ENCODE measurements around the gene FHIT. TPM values are rescaled to one million over a fixed set of nuclear protein-coding genes. Genes with fewer than 3 reads are reported as not detected.
"Not testable (repeated sequence)": the region's sequence is repeated elsewhere in the genome, so short reads cannot be mapped to it uniquely, and the experiment has no call there.

The FHIT gene
- total and polyA plus RNA-seq, 7 donors, result 2.4 to 10.2 (median 6.1) TPM

DNA sequence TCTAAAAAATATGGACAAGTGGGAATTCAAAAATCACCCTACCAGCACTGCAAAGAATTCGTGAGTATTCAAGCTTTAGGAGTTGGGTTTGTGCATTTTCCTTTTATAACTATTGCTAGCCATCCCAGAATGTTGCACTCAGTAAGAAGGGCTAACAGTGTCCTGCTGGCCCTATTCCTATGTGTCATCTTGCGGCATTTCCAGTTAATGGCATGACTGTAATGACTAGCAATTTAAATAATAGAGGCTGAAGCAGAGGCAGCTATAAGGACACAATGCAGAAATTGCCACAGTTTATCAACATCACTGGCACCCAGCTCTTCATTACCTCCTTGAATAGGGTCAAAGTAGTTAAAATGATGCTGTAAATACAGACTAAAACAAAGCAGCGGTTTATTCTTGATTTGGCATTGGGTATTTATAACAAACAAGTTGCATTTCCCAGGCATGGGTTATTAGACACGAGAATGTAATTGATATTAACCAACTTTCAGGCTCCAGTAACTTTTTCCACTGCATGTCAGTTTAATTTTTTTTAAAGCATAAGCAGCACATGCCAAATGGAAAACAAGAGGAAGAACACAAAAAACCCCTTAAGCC, 177.6 kb downstream of the FHIT start:
- intact Hi-C loops (cut with DNase I), result no loop called here
- Histone ChIP-seq H3K9me3 (no peaks in the 10 kb centered on the region), H3K4me3 (no peak overlapping the region), H3K4me1 (no peaks in the 10 kb centered on the region), H3K27ac (no peak overlapping the region), H3K36me3 (no peaks in the 10 kb centered on the region), H3K27me3 (no peaks in the 10 kb centered on the region)
- 87 to 89% methylated on average over 4 of the region's 4 CpGs for WGBS, 2 donors
- TF ChIP-seq POLR2A (IDR thresholded peaks at IDR 0.05), result no peak
- TF ChIP-seq, protein P1, sequence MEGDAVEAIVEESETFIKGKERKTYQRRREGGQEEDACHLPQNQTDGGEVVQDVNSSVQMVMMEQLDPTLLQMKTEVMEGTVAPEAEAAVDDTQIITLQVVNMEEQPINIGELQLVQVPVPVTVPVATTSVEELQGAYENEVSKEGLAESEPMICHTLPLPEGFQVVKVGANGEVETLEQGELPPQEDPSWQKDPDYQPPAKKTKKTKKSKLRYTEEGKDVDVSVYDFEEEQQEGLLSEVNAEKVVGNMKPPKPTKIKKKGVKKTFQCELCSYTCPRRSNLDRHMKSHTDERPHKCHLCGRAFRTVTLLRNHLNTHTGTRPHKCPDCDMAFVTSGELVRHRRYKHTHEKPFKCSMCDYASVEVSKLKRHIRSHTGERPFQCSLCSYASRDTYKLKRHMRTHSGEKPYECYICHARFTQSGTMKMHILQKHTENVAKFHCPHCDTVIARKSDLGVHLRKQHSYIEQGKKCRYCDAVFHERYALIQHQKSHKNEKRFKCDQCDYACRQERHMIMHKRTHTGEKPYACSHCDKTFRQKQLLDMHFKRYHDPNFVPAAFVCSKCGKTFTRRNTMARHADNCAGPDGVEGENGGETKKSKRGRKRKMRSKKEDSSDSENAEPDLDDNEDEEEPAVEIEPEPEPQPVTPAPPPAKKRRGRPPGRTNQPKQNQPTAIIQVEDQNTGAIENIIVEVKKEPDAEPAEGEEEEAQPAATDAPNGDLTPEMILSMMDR (IDR thresholded peaks at IDR 0.05), result no peak
- TF ChIP-seq EP300 (IDR thresholded peaks at IDR 0.05), result no peak
- no peak for TF ChIP-seq POLR2AphosphoS5 (IDR thresholded peaks at IDR 0.05)
- no peak for DNase-seq

DNA sequence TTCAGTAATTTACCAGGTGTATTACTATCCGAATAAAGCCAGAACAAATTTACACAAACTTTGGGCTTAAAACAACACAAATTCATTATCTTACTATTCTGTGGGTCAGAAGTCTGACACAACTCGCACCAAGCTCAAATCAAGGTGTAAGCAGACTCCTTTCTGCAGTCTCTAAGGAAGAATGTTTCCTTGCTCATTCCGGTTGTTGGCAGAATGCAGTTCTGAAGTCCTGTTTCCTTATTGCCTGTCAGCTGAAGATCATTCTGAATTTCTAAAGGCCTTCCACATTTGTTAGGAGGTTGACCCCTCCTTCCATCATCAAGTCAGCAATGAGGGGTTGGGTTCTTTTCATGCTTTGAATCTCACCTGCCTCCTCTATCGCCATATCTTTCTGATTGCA, 183.2 kb downstream of the FHIT start:
- WGBS, 2 donors, result 25 to 72% methylated on average over 4 of the region's 4 CpGs
- Histone ChIP-seq H3K27me3 (no peaks in the 10 kb centered on the region), H3K4me3 (no peak overlapping the region), H3K27ac (no peak overlapping the region), H3K9me3 (no peaks in the 10 kb centered on the region), H3K4me1 (no peaks in the 10 kb centered on the region), H3K36me3 (no peaks in the 10 kb centered on the region)
- no peak for DNase-seq
- intact Hi-C loops (cut with DNase I), result no loop called here
- no peak for TF ChIP-seq EP300 (IDR thresholded peaks at IDR 0.05)

DNA sequence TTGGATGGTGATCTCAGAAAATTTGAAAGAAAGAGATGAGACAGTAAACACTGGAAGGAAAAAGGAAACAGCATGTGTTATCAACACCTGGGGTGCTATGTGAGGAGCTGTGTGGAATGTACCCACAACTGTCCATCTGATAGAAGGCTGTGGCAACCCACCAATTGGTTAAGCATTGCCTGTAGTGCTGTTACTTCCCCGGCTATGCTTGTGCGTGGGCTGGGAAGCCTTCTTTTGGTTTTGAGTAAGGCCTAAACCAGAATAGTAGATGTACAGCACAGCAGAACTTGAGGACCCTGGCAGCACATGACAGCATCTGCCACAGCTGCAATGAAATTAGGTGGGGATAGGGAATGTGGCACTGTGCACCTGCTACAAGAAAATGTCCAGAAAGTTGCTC, 184.5 kb downstream of the FHIT start:
- TF ChIP-seq POLR2A (IDR thresholded peaks at IDR 0.05), result no peak
- TF ChIP-seq POLR2AphosphoS5 (IDR thresholded peaks at IDR 0.05), result no peak
- TF ChIP-seq, protein P1 (IDR thresholded peaks at IDR 0.05), result no peak
- DNase-seq, result no peak
- 79 to 90% methylated on average over 2 of the region's 2 CpGs for WGBS, 2 donors
- intact Hi-C loops (cut with DNase I), result no loop called here
- H3K4me1 ChIP-seq, result no peaks in the 10 kb centered on the region
- H3K4me3 ChIP-seq, result no peak overlapping the region
- no peaks in the 10 kb centered on the region for H3K36me3 ChIP-seq
- no peaks in the 10 kb centered on the region for H3K9me3 ChIP-seq
- H3K27ac ChIP-seq, result no peak overlapping the region
- H3K27me3 ChIP-seq, result no peaks in the 10 kb centered on the region

DNA sequence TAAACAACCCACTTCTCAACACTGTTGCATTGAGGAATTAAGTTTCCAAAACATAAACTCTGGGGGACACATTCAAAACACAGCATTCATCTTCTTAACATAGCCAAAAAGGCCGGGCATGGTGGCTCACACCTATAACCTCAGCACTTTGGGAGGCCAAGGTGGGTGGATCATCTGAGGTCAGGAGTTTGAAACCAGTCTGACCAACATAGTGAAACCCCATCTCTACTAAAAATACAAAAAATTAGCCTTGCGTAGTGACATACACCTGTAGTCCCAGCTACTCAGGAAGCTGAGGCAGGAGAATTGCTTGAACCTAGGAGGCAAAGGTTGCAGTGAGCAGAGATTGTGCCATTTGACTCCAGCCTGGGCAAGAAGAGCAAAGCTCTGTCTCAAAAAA, 185.0 kb downstream of the FHIT start:
- DNase-seq; H3K36me3 ChIP-seq; H3K9me3 ChIP-seq; H3K4me1 ChIP-seq; H3K27me3 ChIP-seq; H3K27ac ChIP-seq; intact Hi-C loops (cut with DNase I); H3K4me3 ChIP-seq: not testable (repeated sequence)
- 95 to 96% methylated on average over 2 of the region's 2 CpGs for WGBS, 2 donors

GRCh38 chr3:61065451-61066011, 185.7 kb downstream of the FHIT start:
- DNase-seq, result no peak
- no peak for TF ChIP-seq EP300 (IDR thresholded peaks at IDR 0.05)
- TF ChIP-seq POLR2AphosphoS5 (IDR thresholded peaks at IDR 0.05), result no peak
- TF ChIP-seq, protein P1 (IDR thresholded peaks at IDR 0.05), result no peak
- TF ChIP-seq POLR2A (IDR thresholded peaks at IDR 0.05), result no peak
- Histone ChIP-seq H3K27me3 (no peaks in the 10 kb centered on the region), H3K36me3 (no peaks in the 10 kb centered on the region), H3K9me3 (no peaks in the 10 kb centered on the region), H3K4me1 (no peaks in the 10 kb centered on the region), H3K27ac (no peak overlapping the region), H3K4me3 (no peak overlapping the region)
- WGBS, 2 donors, result 52 to 58% methylated on average over 3 of the region's 3 CpGs
- intact Hi-C loops (cut with DNase I), result no loop called here
